ENCODE measurements around the gene FSTL4.
A peak's percentile ranks its signal among the peaks of the same experiment; 100 is the strongest.

Gene FSTL4

DNA sequence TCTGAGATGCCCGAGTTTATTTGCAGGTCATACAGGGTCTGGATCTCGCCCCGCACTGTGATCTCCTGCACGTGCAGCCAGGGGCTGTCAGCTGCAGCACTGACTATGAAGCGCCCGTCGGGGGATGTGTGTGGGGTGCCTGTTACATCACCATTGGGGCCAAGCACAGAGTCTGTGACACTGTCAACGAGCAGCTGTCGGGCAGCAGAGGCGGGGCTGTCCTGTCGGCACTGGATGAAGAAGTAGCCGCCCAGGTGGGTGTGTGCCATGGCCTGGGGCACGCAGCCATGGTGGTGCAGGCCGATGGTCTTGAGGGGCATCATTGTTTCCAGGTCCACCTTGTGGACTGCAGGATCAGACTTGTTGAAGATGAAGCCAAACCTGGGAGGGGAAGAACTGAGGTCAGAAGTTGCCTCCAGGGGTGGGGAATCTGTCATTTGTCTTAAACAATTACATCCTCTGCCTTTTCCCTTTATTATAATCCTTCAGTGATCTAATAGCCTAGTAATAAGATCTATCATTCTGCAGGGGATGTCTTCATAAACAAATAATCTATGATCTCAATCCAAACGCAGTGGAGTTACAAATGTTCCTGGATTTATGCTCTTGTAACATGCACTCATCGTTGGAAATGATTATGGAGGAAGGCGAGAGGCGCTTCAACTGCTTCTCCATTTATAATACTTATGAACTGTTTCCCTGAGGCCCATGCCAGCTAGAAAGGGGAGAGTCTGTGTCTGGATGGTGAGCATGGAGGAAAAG lies 412.7 kb downstream of the FSTL4 start:
- no peak for DNase-seq

DNA sequence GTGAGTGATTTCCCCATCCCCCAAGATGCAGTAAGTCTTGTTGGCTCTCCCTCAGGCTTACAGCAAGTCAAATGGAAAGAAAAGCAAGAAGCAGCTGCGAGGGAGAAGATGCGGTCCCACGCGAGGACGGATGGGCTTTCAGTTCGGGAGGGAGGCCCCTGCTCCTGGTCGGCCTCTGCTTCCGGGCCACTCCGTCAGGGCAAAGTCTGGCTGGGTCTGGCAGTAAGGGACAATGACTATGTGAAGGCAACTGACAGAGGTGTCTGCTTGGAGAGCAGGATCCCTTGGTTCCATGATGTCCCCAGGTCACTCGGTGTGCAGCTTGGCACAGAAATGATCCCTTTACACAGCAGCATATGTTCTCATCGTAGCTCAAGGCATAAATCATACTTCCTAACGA lies 413.8 kb downstream of the FSTL4 start:
- no peak for DNase-seq

DNA sequence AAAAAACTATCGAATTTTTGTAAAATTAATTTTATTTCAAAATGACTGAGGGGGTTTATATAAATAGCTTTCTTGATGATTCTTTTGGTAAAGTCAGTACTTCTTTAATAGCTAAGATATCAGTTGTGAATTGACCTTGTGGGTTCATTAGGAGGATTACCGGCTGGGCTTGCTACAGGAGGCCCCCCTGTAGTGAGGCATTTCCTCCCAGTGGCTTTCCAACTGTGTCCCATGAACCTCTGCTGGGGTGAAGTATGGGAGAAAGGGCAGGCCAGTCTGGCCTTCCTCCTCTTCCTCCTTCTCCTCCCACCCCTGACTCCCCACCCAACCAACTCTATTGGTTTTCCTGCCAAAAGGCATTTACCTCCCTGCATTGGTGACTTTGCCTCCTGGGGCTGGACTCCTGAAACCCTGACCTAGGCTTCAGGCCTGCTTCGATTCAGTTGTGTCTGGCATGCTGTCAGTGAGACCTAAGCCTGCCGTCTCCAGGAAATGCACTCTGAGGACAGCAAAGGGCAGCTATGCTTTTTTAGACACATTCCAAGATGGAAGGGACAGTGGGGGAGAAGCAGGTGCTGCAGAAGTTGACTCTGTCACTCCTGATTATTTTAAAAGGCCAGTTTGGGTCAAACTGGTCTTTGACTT lies 415.8 kb downstream of the FSTL4 start:
- DNase-seq, result no peak

DNA sequence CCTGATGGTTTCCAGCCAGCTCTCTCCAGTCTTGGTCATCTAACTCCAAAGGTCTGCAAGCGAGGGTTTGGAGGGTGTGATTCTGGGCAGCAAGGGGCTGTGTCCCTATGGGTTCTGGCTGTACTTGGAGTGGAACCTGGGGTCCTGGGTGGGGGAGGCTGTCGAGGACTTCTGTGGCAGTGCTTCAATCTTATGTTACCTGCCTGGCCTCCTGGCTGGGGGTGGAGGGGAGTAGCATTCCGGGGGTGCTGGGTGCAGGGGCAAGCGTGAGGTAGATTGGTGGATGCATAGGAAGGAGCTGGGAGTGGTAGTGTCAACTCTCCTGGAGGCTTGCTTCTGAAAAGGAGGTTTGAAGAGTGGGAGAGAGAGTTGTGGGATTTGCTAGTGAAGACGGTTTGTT lies 417.1 kb downstream of the FSTL4 start:
- DNase-seq, result no peak

DNA sequence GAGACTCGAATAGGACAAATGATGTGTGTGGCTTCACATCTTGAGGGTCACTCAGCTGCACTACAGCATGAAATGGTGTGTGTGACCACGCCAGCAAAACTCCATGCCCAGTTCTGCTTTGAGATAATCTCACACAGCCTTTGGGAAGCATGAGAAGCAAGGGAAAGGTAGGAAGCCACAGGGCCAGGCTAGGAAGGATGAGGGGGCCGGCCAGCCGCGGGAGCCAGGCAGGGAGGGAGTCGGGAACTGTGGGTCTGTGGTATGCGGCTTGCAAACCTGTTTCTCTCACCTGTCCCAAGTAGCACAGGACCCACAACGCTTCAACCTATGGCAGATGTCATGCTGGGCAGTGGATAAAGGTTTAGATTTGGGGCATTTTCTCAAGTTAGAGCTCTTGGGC lies 418.5 kb downstream of the FSTL4 start:
- no peak for DNase-seq

DNA sequence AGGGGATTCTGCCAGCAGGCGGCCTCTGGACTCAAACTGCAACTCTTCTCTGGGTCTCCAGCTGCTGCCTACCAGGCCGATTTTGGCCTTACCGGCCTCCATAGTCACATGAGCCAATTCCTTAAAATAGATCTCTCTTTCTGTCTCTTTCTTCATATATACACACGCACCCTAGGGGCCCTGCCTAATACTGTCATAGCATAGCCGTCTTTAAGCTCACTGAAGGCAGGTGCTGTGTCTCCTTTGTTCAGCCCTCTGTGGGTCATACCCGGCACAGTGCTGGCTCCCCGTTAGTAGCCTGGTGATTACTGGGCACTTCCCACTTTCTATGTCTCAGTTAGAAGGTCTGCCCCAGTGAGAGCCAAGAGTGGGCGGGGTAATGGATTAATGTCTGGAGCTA lies 419.6 kb downstream of the FSTL4 start:
- DNase-seq, result no peak

DNA sequence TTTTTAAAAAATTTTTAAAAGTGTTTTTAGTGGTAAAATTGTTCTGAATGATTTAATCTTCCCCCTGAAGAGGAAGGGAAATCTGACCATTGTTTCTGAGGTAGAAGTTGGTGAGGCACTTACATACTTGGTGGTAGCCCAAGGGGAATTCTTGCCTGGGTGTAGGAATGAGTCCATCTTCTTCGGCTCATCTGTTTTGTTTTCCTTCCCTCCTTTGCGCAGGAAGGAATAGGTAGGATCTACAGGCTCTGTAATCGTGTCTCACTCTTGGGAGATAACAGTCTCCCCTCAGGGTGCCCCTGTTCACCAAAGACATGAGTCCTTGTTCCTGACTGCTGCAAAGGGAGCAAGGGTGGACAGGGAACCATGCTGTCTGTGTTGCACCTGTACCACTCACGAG lies 422.5 kb downstream of the FSTL4 start:
- no peak for DNase-seq

DNA sequence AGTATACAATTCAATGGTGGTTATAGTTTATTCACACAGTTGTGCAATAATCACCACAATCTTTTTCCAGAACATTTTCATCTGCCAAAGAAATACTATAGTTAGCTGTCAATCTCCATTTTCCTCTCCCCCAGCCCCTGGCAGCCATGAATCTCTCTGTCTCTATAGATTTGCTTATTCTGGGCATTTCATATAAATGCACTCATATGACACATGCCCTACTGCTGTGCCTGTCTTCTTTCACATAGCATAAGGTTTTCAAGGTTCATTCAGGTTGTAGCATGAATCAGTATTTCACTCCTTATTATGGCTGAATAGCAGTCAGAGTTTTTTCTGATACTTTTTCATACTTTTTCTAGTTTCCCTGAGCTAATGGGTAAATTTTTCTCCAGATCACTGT lies 432.9 kb downstream of the FSTL4 start:
- no peak for DNase-seq

DNA sequence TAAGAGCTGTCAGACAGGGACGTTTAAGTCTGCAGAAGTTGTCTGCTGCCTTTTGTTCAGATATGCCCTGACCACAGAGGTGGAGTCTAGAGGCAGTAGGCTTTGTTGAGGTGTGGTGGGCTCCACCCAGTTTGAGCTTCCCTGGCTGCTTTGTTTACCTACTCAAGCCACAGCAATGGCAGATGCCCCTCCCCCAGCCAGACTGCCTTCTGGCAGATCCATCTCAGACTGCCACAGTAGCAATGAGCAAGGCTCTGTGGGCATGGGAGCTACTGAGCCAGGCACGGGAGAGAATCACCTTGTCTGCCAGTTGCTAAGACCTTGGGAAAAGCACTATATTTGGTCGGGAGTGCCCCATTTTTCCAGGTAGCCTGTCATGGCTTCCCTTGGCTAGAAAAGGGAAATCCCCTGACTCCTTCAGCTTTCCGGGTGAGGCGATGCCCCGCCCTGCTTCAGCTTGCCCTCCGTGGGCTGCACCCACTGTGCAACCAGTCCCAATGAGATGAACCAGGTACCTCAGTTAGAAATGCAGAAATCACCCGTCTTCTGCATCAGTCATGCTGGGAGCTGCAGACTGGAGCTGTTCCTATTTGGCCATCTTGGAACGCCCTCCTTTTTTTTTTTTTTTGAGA lies 441.5 kb downstream of the FSTL4 start:
- DNase-seq, result peak; percentile 7

DNA sequence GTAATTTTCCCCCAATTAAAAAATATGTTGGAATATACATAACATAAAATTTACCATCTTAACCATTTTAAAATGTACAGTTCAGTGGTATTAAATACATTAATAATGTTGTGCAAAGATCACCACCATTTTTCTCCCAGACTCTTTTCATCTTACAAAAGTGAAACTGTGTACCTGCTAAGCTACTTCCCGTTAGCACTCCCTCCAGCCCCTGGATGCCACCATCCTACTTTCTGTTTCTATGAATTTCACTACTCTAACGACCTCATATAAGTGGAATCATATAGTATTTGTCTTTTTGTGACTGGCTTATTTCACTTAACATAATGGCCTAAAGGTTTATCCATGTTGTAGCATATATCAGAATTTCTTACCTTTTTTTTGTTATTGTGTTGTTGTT lies 447.6 kb downstream of the FSTL4 start:
- no peak for DNase-seq

DNA sequence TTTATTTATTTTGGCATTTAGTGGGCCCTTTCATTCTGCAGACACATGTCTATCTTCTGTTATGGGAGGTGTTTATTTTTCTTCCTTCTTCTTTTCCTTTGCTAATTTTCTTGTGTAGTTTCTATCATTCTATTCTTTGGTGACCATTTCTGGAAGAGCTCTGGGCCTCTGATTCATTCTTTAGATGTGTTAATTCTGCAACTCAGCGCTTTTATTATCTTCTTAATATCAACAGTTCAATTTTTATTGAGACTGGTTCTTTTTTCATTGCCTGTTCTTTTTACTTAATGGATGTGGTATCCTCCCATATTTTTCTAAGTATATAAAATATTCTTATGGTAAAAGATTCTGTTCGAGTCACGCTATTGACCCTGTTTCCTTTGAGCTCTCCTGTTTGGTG lies 448.5 kb downstream of the FSTL4 start:
- DNase-seq, result no peak

DNA sequence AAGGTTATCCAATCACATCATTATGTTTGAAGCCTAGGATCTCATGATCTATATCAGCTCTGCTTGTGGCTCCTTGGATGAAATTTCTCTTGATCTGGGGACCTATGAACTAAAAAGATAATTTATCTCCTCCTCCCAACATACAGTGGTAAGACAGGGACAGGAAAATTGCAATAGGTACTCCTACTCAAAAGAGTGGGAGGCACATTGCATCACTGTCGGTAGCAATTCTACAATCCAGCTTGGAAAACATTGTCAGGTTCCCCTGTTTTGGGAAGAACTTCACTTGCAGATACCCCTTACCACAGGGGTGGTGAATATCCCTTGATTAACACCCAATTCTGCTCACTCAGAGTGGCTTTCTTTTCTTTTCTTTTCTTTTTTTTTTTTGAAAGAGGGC lies 452.8 kb downstream of the FSTL4 start:
- no peak for DNase-seq

DNA sequence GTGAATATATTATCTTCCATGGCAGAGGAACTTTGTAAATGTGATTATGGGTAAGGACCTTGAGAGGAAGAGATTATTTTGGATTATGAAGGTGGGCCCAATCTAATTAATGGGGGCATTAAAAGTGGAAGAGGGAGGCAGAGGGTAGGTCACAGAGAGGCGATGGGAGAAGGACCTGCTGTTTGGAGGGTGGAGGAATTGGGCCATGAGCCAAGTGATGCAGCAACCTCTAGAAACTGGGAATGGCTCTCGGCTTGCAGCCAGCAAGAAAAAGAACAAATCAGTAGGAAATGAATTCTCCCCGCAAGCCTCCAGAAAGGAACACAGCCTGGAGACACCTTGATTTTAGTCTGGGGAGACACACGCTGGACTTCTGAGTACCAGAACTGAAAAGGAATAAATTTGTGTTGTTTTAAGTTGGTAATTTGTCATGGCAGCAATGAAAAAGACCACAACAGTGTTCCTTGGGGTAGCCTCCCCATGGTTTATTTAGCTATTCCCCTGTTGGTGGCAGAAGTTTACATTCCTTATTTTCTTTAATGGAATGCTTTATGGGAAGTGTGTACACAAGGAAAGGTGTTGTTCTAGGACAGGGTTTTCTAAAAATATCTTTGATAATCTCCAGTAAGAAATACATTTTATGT lies 456.9 kb downstream of the FSTL4 start:
- DNase-seq, result no peak

DNA sequence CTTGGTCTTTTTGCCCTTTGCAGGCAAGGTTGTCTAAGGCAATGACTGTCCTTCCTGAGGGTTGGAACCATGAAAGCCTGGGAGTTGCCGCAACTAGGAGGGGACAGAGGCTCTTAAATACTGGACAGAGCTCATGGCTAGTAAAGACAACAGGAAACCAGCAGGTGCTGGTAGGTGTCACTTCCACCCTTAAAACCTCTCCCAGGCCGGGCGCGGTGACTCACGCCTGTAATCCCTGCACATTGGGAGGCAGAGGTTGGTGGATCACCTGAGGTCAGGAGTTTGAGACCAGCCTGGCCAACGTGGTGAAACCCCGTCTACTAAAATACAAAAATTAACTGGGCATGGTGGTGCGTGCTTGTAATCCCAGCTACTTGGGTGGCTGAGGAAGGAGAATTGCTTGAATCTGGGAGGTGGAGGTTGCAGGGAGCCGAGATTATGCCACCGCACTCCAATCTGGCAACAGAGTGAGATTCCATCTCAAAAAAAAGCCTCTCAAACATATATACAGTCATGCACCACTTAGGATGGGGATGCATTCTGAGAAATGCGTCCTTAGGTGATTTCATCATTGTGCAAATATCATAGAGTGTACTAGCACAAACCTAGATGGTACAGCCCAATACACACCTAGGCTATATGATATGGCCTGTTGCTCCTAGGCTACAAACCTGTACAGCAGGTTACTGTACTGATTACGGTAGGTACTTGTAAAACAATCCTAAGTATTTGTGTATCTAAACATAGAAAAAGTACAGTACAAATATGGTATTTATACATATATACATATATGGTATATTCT lies 457.9 kb downstream of the FSTL4 start:
- no peak for DNase-seq

DNA sequence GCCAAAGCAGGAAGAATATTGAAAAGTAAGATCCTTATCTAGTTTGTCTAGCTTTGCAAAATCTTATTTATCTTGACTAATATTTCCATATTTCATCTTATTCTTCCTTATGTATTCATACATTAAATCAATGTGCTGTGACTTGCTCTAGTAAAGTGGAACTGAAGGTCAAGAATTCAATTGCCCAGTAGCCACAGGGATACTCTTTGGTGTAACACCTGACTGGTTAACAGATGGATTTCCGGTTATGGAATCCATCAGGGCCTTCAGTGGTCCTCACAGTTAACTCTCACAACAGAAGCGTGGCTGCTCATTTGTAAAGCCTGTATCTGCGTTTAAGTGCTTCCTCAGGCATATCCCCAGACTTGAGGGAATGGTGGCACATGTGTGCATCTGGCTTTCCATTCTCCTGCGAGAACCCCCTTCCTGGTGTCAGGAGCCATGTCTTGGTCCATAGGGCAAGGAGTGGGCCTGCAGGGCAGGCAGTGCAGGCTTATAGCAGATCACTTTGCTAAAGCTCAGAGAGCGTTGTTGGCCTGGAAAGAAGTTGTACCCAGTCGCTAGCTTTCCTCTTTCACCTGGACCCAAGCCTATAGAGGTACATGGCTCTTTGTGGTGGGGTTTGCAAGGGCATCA lies 461.3 kb downstream of the FSTL4 start:
- DNase-seq, result no peak

DNA sequence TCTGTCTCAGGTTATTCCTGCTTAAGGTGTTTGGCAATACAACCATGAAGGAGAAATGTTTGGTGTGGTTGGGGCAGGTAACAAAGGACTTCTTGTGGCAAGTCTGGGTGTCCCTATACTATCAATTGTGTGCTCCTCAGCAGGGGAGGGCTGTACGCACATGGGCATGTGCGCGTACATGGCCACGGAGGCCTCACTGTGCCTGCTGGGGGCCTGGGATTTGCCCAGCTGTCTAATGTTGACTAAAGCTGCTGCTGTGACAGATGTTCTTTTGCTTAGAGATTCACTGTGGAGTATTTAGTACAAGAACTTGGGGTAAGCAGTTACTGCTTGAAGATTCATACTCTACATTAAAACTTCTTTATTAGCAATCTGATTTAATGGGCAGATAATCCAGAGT lies 463.0 kb downstream of the FSTL4 start:
- no peak for DNase-seq

DNA sequence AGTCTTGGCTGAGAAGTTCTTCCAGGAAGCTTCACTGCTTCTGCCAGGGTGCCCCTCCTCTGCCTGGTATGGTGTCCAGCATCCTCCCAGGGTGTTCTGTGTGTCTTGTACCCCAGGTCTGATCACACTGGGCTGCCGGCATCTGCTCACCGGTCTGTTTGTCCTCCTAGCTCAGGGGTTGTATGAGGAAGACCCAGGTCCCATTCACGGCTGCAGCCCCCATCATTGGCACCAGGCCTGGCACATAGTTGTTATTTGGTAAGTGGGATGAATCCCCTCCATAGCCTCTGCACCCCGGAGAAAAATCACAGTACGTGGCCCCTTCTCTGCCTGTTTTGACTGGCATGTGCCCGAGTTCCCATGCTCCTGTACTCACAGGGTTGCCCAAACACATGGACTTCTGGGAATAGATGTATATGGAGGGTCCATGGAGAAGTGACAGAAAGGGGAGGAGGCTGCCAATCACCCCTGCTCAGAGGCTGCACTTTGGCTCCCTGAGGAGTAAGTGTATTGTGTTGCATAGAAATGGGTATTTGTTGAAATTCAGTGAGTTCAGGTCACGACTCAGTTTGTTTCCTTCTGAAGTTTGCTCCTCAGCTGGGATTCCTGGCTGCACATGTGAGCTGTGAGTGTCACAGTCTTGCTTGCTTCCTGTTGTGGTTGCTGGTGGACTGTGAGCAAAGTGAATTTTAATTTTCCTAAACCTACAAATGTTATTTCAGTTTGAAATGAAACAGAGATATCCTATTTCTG lies 464.4 kb downstream of the FSTL4 start:
- DNase-seq, result no peak

DNA sequence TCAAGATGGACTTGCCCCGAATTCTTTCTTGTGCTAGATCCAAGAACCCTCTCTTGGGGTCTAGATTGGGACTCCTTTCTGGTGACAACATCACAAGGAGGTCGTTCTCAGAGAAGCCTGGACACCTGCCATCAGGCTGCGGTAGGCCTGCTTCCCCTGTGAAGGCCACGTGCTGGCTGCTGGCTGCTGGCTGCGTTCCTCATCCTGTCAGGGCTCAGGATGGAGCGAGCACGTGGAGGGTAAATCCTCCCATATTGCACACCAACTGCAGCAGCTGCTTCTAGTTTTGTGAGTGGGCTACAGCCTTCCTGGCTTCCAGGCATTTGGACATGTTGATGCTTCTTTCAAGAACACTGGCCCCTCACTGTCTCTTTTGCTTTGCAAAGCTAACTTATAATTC lies 464.9 kb downstream of the FSTL4 start:
- DNase-seq, result no peak

All from NCI-H187 treated with DMSO at 0.1 percent for 48 hours (cell line).